GM19467 (cell line): ENCODE data around the gene PYCR2.

Experiments used
- ATAC-seq: cut with Tn5 transposase; IDR thresholded peaks from one replicate; pipeline ENCODE4 v1.9.1; 2021; ENCODE audit warnings: mild to moderate bottlenecking, moderate library complexity; ENCODE audit not compliant: unreplicated experiment

The PYCR2 gene

GRCh38 chr1:225921734-225922709, 2.0 kb downstream of the PYCR2 start:
- ATAC-seq, result no peak

- no peak for ATAC-seq
Measured at GRCh38 chr1:225919906-225920305, 4.1 kb downstream of the PYCR2 start.

- ATAC-seq, result no peak
Measured at GRCh38 chr1:225918280-225918679, 5.8 kb downstream of the PYCR2 start.

GRCh38 chr1:225917536-225917935, 6.5 kb downstream of the PYCR2 start:
- ATAC-seq, result no peak

- ATAC-seq, result no peak
Measured at GRCh38 chr1:225917101-225917500, 6.9 kb downstream of the PYCR2 start.

GRCh38 chr1:225915538-225915991, 8.5 kb downstream of the PYCR2 start:
- ATAC-seq, result no peak

GRCh38 chr1:225914947-225915346, 9.1 kb downstream of the PYCR2 start:
- no peak for ATAC-seq

- no peak for ATAC-seq
Measured at GRCh38 chr1:225914391-225914790, 9.7 kb downstream of the PYCR2 start.

- peak; percentile 75 for ATAC-seq
Measured at GRCh38 chr1:225911191-225912130, 12.6 kb downstream of the PYCR2 start.

- ATAC-seq, result no peak
Measured at GRCh38 chr1:225909477-225909876, 14.6 kb downstream of the PYCR2 start.

- ATAC-seq, result no peak
Measured at GRCh38 chr1:225908773-225909172, 15.3 kb downstream of the PYCR2 start.

GRCh38 chr1:225908013-225908640, 15.9 kb downstream of the PYCR2 start:
- ATAC-seq, result no peak

GRCh38 chr1:225907341-225907740, 16.7 kb downstream of the PYCR2 start:
- ATAC-seq, result no peak

- no peak for ATAC-seq
Measured at GRCh38 chr1:225906467-225906866, 17.6 kb downstream of the PYCR2 start.

GRCh38 chr1:225903623-225904022, 20.4 kb downstream of the PYCR2 start:
- ATAC-seq, result no peak

- no peak for ATAC-seq
Measured at GRCh38 chr1:225899044-225899925, 24.8 kb downstream of the PYCR2 start.

GRCh38 chr1:225897595-225898514, 26.2 kb downstream of the PYCR2 start:
- ATAC-seq, result no peak

GRCh38 chr1:225896937-225897549, 27.0 kb downstream of the PYCR2 start:
- peak; percentile 100 for ATAC-seq
